ENCODE data around the gene SLC35E2B.

DNA sequence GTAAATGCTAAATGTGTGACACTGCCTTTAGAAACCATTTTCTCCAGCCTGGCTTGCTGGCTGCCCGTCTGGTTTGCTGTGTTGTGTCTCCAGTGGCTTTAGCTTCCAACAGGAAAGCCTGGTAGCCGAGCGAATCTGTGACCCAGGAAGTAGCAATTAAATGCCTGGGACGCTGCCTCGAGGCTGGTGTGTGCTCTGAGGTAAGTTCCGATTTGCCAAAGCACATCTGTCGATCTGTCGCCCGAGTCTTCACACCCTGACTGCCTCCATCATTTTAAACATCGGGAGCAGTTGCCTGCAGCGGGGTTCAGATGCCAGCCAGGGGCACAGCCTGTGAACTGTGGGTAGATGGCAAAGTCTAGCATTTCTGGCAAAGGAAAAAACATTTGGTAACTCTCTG is 75.1 kb downstream of the SLC35E2B start:
- TF ChIP-seq, protein P1, sequence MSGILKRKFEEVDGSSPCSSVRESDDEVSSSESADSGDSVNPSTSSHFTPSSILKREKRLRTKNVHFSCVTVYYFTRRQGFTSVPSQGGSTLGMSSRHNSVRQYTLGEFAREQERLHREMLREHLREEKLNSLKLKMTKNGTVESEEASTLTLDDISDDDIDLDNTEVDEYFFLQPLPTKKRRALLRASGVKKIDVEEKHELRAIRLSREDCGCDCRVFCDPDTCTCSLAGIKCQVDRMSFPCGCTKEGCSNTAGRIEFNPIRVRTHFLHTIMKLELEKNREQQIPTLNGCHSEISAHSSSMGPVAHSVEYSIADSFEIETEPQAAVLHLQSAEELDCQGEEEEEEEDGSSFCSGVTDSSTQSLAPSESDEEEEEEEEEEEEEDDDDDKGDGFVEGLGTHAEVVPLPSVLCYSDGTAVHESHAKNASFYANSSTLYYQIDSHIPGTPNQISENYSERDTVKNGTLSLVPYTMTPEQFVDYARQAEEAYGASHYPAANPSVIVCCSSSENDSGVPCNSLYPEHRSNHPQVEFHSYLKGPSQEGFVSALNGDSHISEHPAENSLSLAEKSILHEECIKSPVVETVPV (CRISPR knock-in tag; IDR thresholded peaks at IDR 0.05), result no peak
- TF ChIP-seq ZFP30 (CRISPR knock-in tag; IDR thresholded peaks at IDR 0.05), result no peak

Measured in SK-N-SH treated with all-trans-retinoic acid at 6 μM for 48 hours (cell line).